Omental fat pad (tissue), 4 donors: Measurements from ENCODE around the gene MOSPD3. TPM values are rescaled to one million over a fixed set of nuclear protein-coding genes. Genes with fewer than 3 reads are reported as not detected.

ENCODE experiments used
- ATAC-seq: fragments of 150-250 bp; one replicate; pipeline ENCODE4 v1.9.1; 2016; ENCODE audit warnings: mild to moderate bottlenecking, moderate library complexity; ENCODE audit not compliant: low FRiP score
- DNase-seq: peaks from one replicate; pipeline ENCODE4 v3.0.0-alpha.2; 2019; ENCODE audit warnings: low spot score
- CTCF ChIP-seq, 3 donors: fragments of 450-650 bp; IDR thresholded peaks; one replicate each; pipeline ENCODE4 v1.5.1; 2016 to 2017; ENCODE audit warnings: antibody characterized with exemption in 3 of 3, mild to moderate bottlenecking in 3 of 3, moderate library complexity in 2 of 3
- total RNA-seq, 4 donors: library from RNA; depleted of rRNA; stranded (reverse); fragments of >200 nt; gene quantifications; one replicate each; pipeline ENCODE4 v1.1.0, GENCODE V29; 2016

The MOSPD3 gene
- total RNA-seq, 4 donors from 2014 or later, result 5.4 to 8.9 (median 7.2) TPM

- DNase-seq (no peak), ATAC-seq (no peak)
- no peak for TF ChIP-seq CTCF (IDR thresholded peaks at IDR 0.05)
These were observed 29.7 kb upstream of the MOSPD3 start for GRCh38 chr7:100582650-100583049.

DNA sequence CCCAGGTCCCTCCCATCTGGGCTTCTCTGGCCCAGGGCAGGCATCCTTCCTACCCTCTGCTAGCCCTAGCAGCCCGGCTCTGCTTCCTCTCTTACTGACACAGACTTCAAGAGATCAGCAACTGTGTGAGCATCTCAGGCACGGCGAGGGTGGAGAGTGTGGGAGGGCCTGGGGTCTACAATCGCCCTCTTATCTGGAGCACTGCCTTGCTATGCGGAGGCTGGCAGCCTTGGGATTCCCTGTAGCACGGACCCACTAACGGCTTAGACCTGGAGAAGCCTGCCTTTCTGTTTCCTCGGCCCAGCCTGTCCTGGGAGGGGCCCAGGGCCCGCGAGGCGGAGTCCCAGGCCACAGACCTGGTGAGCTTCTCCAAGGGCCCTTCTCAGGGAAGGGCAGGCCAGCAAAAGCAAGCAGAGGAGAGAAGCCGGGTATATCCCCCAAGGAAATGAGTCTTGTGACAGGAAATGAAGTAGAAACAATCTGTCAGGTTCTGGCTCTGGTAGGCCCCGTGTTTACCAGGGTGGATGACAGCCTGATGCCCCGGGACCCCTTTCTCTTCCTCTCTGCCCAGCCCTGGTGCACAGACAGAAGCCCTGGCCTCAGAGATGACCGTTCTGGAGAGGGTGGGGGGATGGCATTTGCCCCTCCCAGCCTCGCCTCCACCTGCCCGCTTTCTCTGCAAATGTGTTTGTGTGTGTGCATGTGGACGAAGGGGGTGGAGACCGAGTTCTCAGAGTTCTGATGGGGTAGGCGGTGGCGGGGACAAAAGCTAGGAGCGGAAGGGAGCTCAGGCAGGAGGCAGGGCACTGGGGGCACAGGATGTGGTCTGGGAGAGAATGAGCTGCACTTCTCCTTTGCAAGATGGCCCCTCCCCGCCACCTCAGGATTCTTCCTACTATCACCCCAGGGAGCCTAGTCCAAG lies 28.9 kb upstream of the MOSPD3 start:
- DNase-seq, result no peak
- no peak for ATAC-seq
- TF ChIP-seq CTCF (IDR thresholded peaks at IDR 0.05), result no peak

DNA sequence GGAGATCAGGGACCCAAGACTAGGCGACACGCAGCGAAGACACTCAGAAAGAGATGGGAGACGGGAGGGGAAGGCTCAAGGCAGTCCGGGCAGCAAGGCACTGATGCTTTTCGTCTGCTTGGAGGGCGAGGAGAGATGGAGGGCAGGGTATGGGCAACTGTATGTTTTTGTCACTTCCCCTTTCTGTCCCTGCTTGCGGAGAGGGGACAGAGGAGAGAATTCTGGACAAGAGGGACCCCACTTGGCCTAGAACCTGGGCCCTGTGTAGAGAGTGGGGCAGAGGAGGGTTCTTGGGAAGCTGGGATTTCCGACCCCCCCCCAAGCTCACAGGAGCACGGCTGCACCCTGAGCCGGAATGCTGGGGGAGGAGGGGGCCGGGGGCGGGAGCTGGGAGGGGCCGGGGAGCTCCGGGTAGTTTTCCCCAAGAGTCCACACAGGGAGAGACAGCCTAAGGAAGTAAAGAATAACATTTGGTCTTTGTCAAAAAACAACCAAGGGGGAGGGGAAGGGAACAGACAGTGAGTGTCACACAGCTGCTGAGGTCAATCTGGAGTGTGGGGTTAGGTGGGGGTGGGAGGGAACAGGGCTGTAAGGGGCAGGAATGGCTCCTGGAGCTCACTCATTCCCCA lies 28.2 kb upstream of the MOSPD3 start:
- ATAC-seq, result no peak

GRCh38 chr7:100584683-100585510 lies 27.4 kb upstream of the MOSPD3 start:
- DNase-seq (no peak), ATAC-seq (peak; percentile 3)
- TF ChIP-seq CTCF (IDR thresholded peaks at IDR 0.05), result no peak

More for the DNA sequence above, 28.2 kb upstream of the MOSPD3 start:
- no peak for TF ChIP-seq CTCF (IDR thresholded peaks at IDR 0.05)
- DNase-seq, result no peak

GRCh38 chr7:100585511-100586265 lies 26.7 kb upstream of the MOSPD3 start, which contains the start of gene LRCH4:
Gene LRCH4, minus strand, starts transcription at chr7:100586129. Its CDS starts 29 bp downstream, at chr7:100586100.
- DNase-seq, result no peak

More at GRCh38 chr7:100585511-100586265, 26.7 kb upstream of the MOSPD3 start, which contains the start of gene LRCH4:
- no peak for TF ChIP-seq CTCF (IDR thresholded peaks at IDR 0.05)
- peak; percentile 22 for ATAC-seq
